ENCODE data around the gene GNPTG.

DNA sequence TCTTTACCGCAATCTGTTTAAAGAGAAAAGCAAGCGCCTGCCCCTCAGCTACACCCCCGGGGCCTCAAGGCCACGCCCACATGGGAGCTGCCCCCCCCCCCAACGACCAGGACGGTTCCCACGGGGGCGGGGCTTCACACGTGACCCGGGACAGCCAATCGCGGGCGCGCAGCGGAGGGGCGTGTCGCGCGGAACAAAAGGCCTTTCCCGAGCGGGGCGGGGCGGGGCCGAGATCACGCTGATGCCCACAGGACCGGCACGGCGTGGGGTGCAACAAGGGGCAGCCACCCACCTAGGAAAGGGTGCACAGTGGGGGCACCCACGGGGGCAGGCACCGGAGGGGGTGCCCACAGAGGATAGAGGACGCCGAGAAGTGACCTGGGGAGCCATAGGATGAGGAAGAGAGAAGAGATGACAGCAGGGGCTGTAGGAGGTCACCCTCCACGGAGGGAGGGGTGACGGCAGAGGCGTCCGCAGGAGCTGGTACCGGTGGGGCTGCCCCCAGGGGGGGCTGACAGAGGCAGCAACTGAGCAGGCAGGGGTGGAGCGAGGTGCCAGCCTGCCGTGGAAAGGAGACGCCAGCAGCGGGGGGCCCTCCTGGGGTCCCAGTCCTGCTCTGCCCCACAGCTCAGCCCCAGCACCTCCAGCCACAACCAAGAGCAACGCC lies 56.6 kb downstream of the GNPTG start:
- TF ChIP-seq, protein P1, sequence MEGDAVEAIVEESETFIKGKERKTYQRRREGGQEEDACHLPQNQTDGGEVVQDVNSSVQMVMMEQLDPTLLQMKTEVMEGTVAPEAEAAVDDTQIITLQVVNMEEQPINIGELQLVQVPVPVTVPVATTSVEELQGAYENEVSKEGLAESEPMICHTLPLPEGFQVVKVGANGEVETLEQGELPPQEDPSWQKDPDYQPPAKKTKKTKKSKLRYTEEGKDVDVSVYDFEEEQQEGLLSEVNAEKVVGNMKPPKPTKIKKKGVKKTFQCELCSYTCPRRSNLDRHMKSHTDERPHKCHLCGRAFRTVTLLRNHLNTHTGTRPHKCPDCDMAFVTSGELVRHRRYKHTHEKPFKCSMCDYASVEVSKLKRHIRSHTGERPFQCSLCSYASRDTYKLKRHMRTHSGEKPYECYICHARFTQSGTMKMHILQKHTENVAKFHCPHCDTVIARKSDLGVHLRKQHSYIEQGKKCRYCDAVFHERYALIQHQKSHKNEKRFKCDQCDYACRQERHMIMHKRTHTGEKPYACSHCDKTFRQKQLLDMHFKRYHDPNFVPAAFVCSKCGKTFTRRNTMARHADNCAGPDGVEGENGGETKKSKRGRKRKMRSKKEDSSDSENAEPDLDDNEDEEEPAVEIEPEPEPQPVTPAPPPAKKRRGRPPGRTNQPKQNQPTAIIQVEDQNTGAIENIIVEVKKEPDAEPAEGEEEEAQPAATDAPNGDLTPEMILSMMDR (IDR thresholded peaks at IDR 0.05), result no peak
- TF ChIP-seq POLR2AphosphoS5 (IDR thresholded peaks at IDR 0.05) (no peak), POLR2A (IDR thresholded peaks at IDR 0.05) (no peak)
